ES-I3 (cell line): Measurements from ENCODE around the gene KIF9.
"Not testable (repeated sequence)": the region's sequence is repeated elsewhere in the genome, so short reads cannot be mapped to it uniquely, and the experiment has no call there.

Experiments used
- H3K36me3 ChIP-seq: 2 replicates; pipeline ENCODE4 v1.6.1; 2013; ENCODE audit warnings: mild to moderate bottlenecking, low read length, control low read depth, moderate library complexity; ENCODE audit not compliant: insufficient read depth
- H3K4me1 ChIP-seq: 2 replicates; pipeline ENCODE4 v1.6.1; 2013; ENCODE audit warnings: mild to moderate bottlenecking, control low read depth, low read length; ENCODE audit not compliant: insufficient read depth
- H3K9ac ChIP-seq: 2 replicates; pipeline ENCODE4 v1.6.1; 2013; ENCODE audit warnings: low read depth, mild to moderate bottlenecking, low read length, moderate library complexity
- H3K9me3 ChIP-seq: 2 replicates; pipeline ENCODE4 v1.6.1; 2013; ENCODE audit warnings: mild to moderate bottlenecking, low read length, moderate library complexity; ENCODE audit not compliant: control insufficient read depth, insufficient read depth

The KIF9 gene

DNA sequence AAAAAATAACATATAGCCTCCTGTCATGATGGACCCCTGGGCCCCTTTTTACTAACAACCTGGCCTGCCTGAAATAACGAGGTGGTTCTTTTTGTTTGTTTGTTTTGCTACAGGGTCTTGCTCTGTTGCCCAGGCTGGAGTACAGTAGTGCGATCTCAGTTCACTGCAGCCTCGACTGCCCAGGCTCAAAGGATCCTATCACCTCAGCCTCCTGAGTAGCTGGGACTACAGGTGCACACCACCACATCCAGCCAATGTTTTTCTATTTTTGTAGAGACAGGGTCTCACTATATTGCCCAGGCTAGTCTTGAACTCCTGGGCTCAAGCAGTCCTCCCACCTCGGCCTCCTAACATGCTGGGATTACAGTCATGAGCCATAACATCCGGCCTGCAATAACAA is 76.6 kb downstream of the KIF9 start:
- not testable (repeated sequence) for H3K36me3 ChIP-seq, H3K9ac ChIP-seq, H3K9me3 ChIP-seq, H3K4me1 ChIP-seq

DNA sequence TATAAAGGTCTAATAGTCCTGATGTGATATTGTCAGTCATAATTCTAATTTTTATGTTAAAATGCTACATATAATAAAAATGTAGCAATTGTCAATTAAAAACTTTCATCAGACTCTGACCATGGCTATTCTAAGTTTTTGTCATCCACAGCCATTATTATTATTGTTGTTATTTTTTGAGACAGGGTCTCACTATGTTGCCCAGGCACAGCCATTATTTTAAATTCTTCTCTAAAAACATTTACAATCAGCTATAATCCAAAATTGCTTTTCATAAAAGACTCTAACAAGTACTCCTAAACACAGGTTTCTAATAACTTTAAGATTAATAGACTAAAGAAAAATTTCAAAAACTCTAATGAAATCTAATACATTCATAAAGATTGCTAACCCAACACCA is 77.7 kb downstream of the KIF9 start:
- Histone ChIP-seq H3K9ac (no peak overlapping the region), H3K4me1 (no peaks in the 10 kb centered on the region), H3K36me3 (no peaks in the 10 kb centered on the region), H3K9me3 (no peaks in the 10 kb centered on the region)

DNA sequence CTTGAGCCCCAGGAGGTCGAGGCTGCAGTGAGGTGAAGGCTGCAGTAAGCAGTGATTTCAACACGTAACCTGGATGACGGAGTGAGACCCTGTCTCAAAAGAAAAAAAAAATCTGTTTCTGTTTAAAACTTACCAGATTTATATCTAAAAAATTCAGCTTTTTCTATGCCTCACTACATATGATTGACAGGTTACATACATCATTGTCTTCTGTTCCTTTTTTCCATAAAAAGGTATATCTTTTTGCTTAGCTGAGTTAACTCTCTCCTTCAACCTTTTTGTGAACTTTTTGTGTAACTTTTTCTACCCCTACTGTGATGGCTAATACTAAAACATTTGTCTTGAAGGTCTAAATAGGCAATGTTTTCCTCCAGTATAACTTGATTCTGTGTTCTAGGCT is 80.1 kb downstream of the KIF9 start:
- Histone ChIP-seq H3K4me1 (no peaks in the 10 kb centered on the region), H3K36me3 (no peaks in the 10 kb centered on the region), H3K9ac (no peak overlapping the region), H3K9me3 (no peaks in the 10 kb centered on the region)

- no peak overlapping the region for H3K9ac ChIP-seq
- no peaks in the 10 kb centered on the region for H3K9me3 ChIP-seq
- no peaks in the 10 kb centered on the region; the same call in 1 of the 2 replicates for H3K36me3 ChIP-seq
- no peaks in the 10 kb centered on the region for H3K4me1 ChIP-seq
These were observed 85.3 kb downstream of the KIF9 start for GRCh38 chr3:47197287-47197686.

GRCh38 chr3:47194994-47195393 is 87.6 kb downstream of the KIF9 start:
- no peaks in the 10 kb centered on the region; the same call in 1 of the 2 replicates for H3K36me3 ChIP-seq
- no peaks in the 10 kb centered on the region for H3K4me1 ChIP-seq
- no peaks in the 10 kb centered on the region for H3K9me3 ChIP-seq
- no peak overlapping the region for H3K9ac ChIP-seq

DNA sequence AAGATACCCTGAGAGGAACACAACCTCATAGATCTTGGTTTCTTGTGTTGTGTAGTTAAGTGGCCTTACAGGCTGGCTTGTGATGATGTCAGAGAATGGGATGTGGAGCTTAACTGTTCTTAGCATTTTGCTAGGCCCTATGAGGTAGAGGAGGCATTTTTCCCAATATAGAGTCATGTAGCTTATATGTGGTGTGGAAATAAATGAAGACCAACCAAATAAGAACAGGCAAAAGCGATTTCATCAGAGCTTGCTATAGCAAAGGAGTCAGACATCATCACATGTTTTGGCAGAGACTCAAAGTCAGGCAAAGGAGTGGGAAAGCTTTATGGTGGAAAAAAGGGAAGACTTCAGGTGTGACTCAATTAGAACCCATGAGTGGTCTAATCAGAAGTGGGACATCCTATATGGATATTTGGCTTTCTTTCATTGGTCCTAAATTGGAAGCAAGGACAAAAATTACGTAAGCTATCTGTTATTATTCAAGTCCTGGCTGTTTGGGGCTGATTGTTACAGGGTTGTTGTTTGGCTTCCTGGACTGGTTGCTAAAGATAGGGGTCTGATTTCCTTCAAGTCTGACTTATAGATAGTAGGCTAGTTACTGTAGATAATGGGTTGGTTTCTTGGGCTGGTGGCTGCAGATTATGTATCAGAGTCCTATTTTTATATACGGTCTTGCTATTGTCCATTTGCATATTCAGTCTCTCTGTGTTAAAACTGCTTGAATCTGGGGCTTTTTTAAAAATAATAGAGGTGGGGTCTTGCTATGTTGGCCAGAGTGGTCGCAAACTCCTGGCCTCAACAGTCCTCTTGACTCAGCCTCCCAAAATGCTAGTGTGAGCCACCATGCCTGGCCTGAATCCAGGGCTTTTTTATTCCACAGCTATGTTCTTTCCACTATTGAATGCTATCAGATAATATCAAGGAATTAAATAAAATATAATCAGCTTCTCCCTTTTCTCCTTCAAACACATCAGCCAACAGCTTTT is 88.4 kb downstream of the KIF9 start:
- Histone ChIP-seq H3K9me3 (no peaks in the 10 kb centered on the region), H3K9ac (no peak overlapping the region), H3K4me1 (no peaks in the 10 kb centered on the region), H3K36me3 (no peaks in the 10 kb centered on the region; the same call in 1 of the 2 replicates)

- no peak overlapping the region for H3K9ac ChIP-seq
- H3K36me3 ChIP-seq = no peaks in the 10 kb centered on the region
- H3K4me1 ChIP-seq = no peaks in the 10 kb centered on the region
- no peaks in the 10 kb centered on the region for H3K9me3 ChIP-seq
These were observed 96.3 kb downstream of the KIF9 start for GRCh38 chr3:47186285-47186684.

DNA sequence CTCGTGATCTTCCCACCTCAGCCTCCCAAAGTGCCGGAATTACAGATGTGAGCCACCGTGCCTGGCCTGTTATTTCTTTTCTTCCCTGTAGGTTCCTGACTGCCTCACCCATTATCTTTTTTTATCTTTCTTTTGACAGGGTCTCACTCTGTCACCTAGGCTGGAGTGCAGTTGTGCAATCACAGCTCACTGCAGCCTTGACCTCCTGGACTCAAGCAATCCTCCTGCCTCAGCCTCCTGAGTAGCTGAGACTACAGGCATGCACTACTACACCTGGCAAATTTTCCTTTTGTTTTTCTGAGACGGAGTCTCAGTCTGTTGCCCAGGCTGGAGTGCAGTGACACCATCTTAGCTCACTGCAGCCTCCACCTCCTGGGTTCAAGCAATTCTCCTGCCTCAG is 100.9 kb downstream of the KIF9 start:
- H3K4me1 ChIP-seq, H3K9ac ChIP-seq, H3K9me3 ChIP-seq, H3K36me3 ChIP-seq: not testable (repeated sequence)

DNA sequence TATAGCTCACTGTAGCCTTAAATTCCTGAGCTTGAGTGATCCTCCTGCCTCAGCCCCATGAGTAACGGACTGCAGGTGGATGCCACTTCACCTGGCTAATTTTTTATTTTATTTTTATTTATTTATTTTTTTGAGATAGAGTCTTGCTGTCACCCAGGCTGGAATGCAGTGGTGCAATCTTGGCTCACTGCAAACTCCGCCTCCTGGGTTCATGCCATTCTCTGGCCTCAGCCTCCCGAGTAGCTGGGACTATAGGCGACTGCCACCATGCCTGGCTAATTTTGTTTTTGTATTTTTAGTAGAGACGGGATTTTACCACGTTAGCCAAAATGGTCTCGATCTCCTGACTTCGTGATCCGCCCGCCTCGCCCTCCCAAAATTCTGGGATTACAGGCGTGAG is 102.6 kb downstream of the KIF9 start:
- not testable (repeated sequence) for H3K36me3 ChIP-seq, H3K9ac ChIP-seq, H3K9me3 ChIP-seq, H3K4me1 ChIP-seq
